ENCODE results near the gene HTR1D.
A peak's percentile ranks its signal among the peaks of the same experiment; 100 is the strongest.

The HTR1D gene

GRCh38 chr1:23179862-23180261, 37.4 kb downstream of the HTR1D start:
- DNase-seq = no peak

GRCh38 chr1:23178950-23179349, 38.4 kb downstream of the HTR1D start:
- DNase-seq = no peak

GRCh38 chr1:23178414-23178813, 38.9 kb downstream of the HTR1D start:
- DNase-seq = no peak

GRCh38 chr1:23177438-23178380, 39.6 kb downstream of the HTR1D start:
- DNase-seq = peak; percentile 44

- DNase-seq = no peak
These were observed 40.3 kb downstream of the HTR1D start for GRCh38 chr1:23177031-23177430.

GRCh38 chr1:23174426-23175110, 42.7 kb downstream of the HTR1D start:
- no peak for DNase-seq

GRCh38 chr1:23171181-23171755, 46.0 kb downstream of the HTR1D start:
- no peak for DNase-seq

- no peak for DNase-seq
These were observed 47.5 kb downstream of the HTR1D start for GRCh38 chr1:23169727-23170335.

- no peak for DNase-seq
These were observed 48.1 kb downstream of the HTR1D start for GRCh38 chr1:23169195-23169575.

- DNase-seq = peak; percentile 90
These were observed 48.7 kb downstream of the HTR1D start, which contains the start of gene LUZP1 for GRCh38 chr1:23168445-23169194. LUZP1 (minus strand) TSS chr1:23168856.

- peak; percentile 26 for DNase-seq
These were observed 49.2 kb downstream of the HTR1D start for GRCh38 chr1:23168079-23168444.

GRCh38 chr1:23167353-23168078, 49.8 kb downstream of the HTR1D start:
- peak; percentile 38 for DNase-seq

GRCh38 chr1:23166854-23167253, 50.4 kb downstream of the HTR1D start:
- no peak for DNase-seq

- DNase-seq = no peak
These were observed 53.9 kb downstream of the HTR1D start for GRCh38 chr1:23163395-23163794.

GRCh38 chr1:23159963-23160877, 57.1 kb downstream of the HTR1D start:
- DNase-seq = no peak

- DNase-seq = no peak
These were observed 60.4 kb downstream of the HTR1D start for GRCh38 chr1:23156940-23157339.

GRCh38 chr1:23152966-23153684, 64.2 kb downstream of the HTR1D start:
- DNase-seq = no peak

- DNase-seq = no peak
These were observed 66.6 kb downstream of the HTR1D start for GRCh38 chr1:23150742-23151141.

- no peak for DNase-seq
These were observed 67.2 kb downstream of the HTR1D start for GRCh38 chr1:23150125-23150524.

GRCh38 chr1:23149114-23149513, 68.2 kb downstream of the HTR1D start:
- DNase-seq = no peak
